22Rv1 (cell line): ENCODE data around the gene ELF2.

ENCODE experiments used
- CTCF ChIP-seq: fragments of 450-650 bp; IDR thresholded peaks from 2 replicates; pipeline ENCODE4 v1.5.1; 2017; ENCODE audit warnings: mild to moderate bottlenecking
- ZFX ChIP-seq: fragments of 450-650 bp; IDR thresholded peaks from 2 replicates; pipeline ENCODE4 v1.6.1; 2017; ENCODE audit warnings: antibody characterized with exemption, borderline replicate concordance

GRCh38 chr4:139153411-139154133, 23.4 kb downstream of the ELF2 start:
- no peak for TF ChIP-seq CTCF
- TF ChIP-seq ZFX, result no peak
